BLaER1 treated with 17β-estradiol and CSF1 and Interleukin-3, amounts not matched to agents 10 nM and 100 nM (cell line): ENCODE measurements around the gene ELL.

Experiments used
- H3K27ac ChIP-seq, 11 experiments: shearing (Covaris generic); formaldehyde crosslinking; 2 replicates each; pipeline ENCODE4 v1.8.1; 2022
- H3K27me3 ChIP-seq, 11 experiments: shearing (Covaris generic); formaldehyde crosslinking; 2 replicates each; pipeline ENCODE4 v1.8.1; 2022
- H3K36me3 ChIP-seq, 11 experiments: shearing (Covaris generic); formaldehyde crosslinking; 2 replicates each; pipeline ENCODE4 v1.8.1; 2022
- H3K4me1 ChIP-seq, 10 experiments: shearing (Covaris generic); formaldehyde crosslinking; 2 replicates each; pipeline ENCODE4 v1.8.1; 2022
- H3K4me2 ChIP-seq, 11 experiments: shearing (Covaris generic); formaldehyde crosslinking; 2 replicates each; pipeline ENCODE4 v1.8.1; 2022
- H3K4me3 ChIP-seq, 10 experiments: shearing (Covaris generic); formaldehyde crosslinking; 2 replicates each; pipeline ENCODE4 v1.8.1; 2022
- H3K9ac ChIP-seq, 11 experiments: shearing (Covaris generic); formaldehyde crosslinking; 2 replicates each; pipeline ENCODE4 v1.8.1; 2022
- H3K9me3 ChIP-seq, 11 experiments: shearing (Covaris generic); formaldehyde crosslinking; replicated peaks in 1 of 11; 2 replicates each; pipeline ENCODE4 v1.8.1; 2022
- H4K20me1 ChIP-seq, 11 experiments: shearing (Covaris generic); formaldehyde crosslinking; 2 replicates each; pipeline ENCODE4 v1.8.1; 2022
- Cebpa-rat ChIP-seq, 11 experiments: shearing (Covaris generic); IDR thresholded peaks; 2 replicates each; pipeline ENCODE4 v1.8.1; 2022

Gene ELL

GRCh38 chr19:18514800-18515682 lies 6.8 kb downstream of the ELL start:
- Histone ChIP-seq H3K4me3 (peak overlapping the region in 1 of 10 experiments; percentile 21; a peak in 1 of 20 replicates), H4K20me1 (peaks cover 94 to 100% (median 99%) of the 10 kb centered on the region in 11 experiments), H3K36me3 (peaks cover 0 to 68% (median 0%) of the 10 kb centered on the region in 11 experiments; a peak in 9 of 22 replicates), H3K27ac (peak overlapping the region in 9 of 11 experiments; percentile 5 to 57 (median 31); a peak in 12 of 22 replicates), H3K9me3 (no peaks in the 10 kb centered on the region), H3K4me2 (peak overlapping the region; percentile 15 to 100 (median 41); a peak in 19 of 22 replicates), H3K4me1 (peaks cover 43 to 99% (median 74%) of the 10 kb centered on the region in 10 experiments), H3K27me3 (no peaks in the 10 kb centered on the region), H3K9ac (peak overlapping the region in 9 of 11 experiments; percentile 1 to 100 (median 39); a peak in 16 of 22 replicates)
- no peak for TF ChIP-seq Cebpa-rat (IDR thresholded peaks at IDR 0.05)

GRCh38 chr19:18513868-18514267 lies 8.0 kb downstream of the ELL start:
- peak overlapping the region in 2 of 11 experiments; percentile 10 to 56; a peak in 1 of 22 replicates for H3K9ac ChIP-seq
- peaks cover 35 to 99% (median 74%) of the 10 kb centered on the region in 10 experiments for H3K4me1 ChIP-seq
- H3K4me2 ChIP-seq, result peak overlapping the region in 3 of 11 experiments; percentile 7 to 100 (median 98); a peak in 6 of 22 replicates
- no peak overlapping the region for H3K4me3 ChIP-seq
- no peaks in the 10 kb centered on the region for H3K9me3 ChIP-seq
- H3K36me3 ChIP-seq, result peaks cover 0 to 66% (median 0%) of the 10 kb centered on the region in 11 experiments; a peak in 9 of 22 replicates
- peaks cover 97 to 100% (median 99%) of the 10 kb centered on the region in 11 experiments for H4K20me1 ChIP-seq
- no peaks in the 10 kb centered on the region for H3K27me3 ChIP-seq
- no peak for TF ChIP-seq Cebpa-rat (IDR thresholded peaks at IDR 0.05)
- H3K27ac ChIP-seq, result no peak overlapping the region

GRCh38 chr19:18510216-18510615 lies 11.7 kb downstream of the ELL start:
- no peaks in the 10 kb centered on the region for H3K9me3 ChIP-seq
- H3K4me1 ChIP-seq, result peaks cover 55 to 99% (median 78%) of the 10 kb centered on the region in 10 experiments

GRCh38 chr19:18508585-18508984 lies 13.3 kb downstream of the ELL start:
- no peak for TF ChIP-seq Cebpa-rat (IDR thresholded peaks at IDR 0.05)
- H3K27me3 ChIP-seq, result no peaks in the 10 kb centered on the region
- peaks cover 97 to 100% (median 99%) of the 10 kb centered on the region in 11 experiments for H4K20me1 ChIP-seq
- H3K4me3 ChIP-seq, result no peak overlapping the region
- peak overlapping the region in 4 of 11 experiments; percentile 2 to 79 (median 44); a peak in 5 of 22 replicates for H3K9ac ChIP-seq
- peaks cover 0 to 43% (median 0%) of the 10 kb centered on the region in 11 experiments; a peak in 7 of 22 replicates for H3K36me3 ChIP-seq
- H3K27ac ChIP-seq, result peak overlapping the region in 5 of 11 experiments; percentile 13 to 68 (median 22); a peak in 7 of 22 replicates
- H3K4me2 ChIP-seq, result peak overlapping the region in 10 of 11 experiments; percentile 3 to 98 (median 94); a peak in 15 of 22 replicates
- H3K9me3 ChIP-seq, result no peaks in the 10 kb centered on the region
- H3K4me1 ChIP-seq, result peaks cover 56 to 99% (median 80%) of the 10 kb centered on the region in 10 experiments

More at GRCh38 chr19:18510216-18510615, 11.7 kb downstream of the ELL start:
- Histone ChIP-seq H3K9ac (peak overlapping the region in 3 of 11 experiments; percentile 29 to 79 (median 67); a peak in 6 of 22 replicates), H3K27ac (peak overlapping the region in 2 of 11 experiments; percentile 1 to 39; a peak in 1 of 22 replicates), H4K20me1 (peaks cover 97 to 100% (median 99%) of the 10 kb centered on the region in 11 experiments), H3K27me3 (no peaks in the 10 kb centered on the region), H3K36me3 (peaks cover 0 to 58% (median 0%) of the 10 kb centered on the region in 11 experiments; a peak in 9 of 22 replicates), H3K4me2 (peak overlapping the region in 6 of 11 experiments; percentile 3 to 98 (median 96); a peak in 11 of 22 replicates), H3K4me3 (no peak overlapping the region)
- no peak for TF ChIP-seq Cebpa-rat (IDR thresholded peaks at IDR 0.05)

- H3K27me3 ChIP-seq, result no peaks in the 10 kb centered on the region
- no peak for TF ChIP-seq Cebpa-rat (IDR thresholded peaks at IDR 0.05)
- no peak overlapping the region; a peak in 1 of 20 replicates for H3K4me3 ChIP-seq
- peak overlapping the region; percentile 90 to 98 (median 96) for H3K4me2 ChIP-seq
- H4K20me1 ChIP-seq, result peaks cover 97 to 100% (median 99%) of the 10 kb centered on the region in 11 experiments
- peaks cover 63 to 99% (median 82%) of the 10 kb centered on the region in 10 experiments for H3K4me1 ChIP-seq
- H3K27ac ChIP-seq, result peak overlapping the region; percentile 2 to 68 (median 43); a peak in 17 of 22 replicates
- H3K9me3 ChIP-seq, result no peaks in the 10 kb centered on the region
- H3K36me3 ChIP-seq, result peaks cover 0 to 36% (median 0%) of the 10 kb centered on the region in 11 experiments; a peak in 7 of 22 replicates
- peak overlapping the region; percentile 8 to 79 (median 52); a peak in 18 of 22 replicates for H3K9ac ChIP-seq
Measured at GRCh38 chr19:18507727-18508440, 14.0 kb downstream of the ELL start.

GRCh38 chr19:18507021-18507726 lies 14.7 kb downstream of the ELL start:
- peak overlapping the region; percentile 90 to 98 (median 96) for H3K4me2 ChIP-seq
- peak overlapping the region in 1 of 10 experiments; percentile 18; a peak in 4 of 20 replicates for H3K4me3 ChIP-seq
- H4K20me1 ChIP-seq, result peaks cover 97 to 100% (median 99%) of the 10 kb centered on the region in 11 experiments

GRCh38 chr19:18506101-18506930 lies 15.6 kb downstream of the ELL start:
- H3K4me2 ChIP-seq, result peak overlapping the region; percentile 90 to 98 (median 96)
- H3K27me3 ChIP-seq, result no peaks in the 10 kb centered on the region
- H3K27ac ChIP-seq, result peak overlapping the region; percentile 2 to 68 (median 47); a peak in 19 of 22 replicates
- peak overlapping the region; percentile 15 to 79 (median 52); a peak in 17 of 22 replicates for H3K9ac ChIP-seq
- H4K20me1 ChIP-seq, result peaks cover 97 to 100% (median 99%) of the 10 kb centered on the region in 11 experiments
- peaks cover 0 to 35% (median 0%) of the 10 kb centered on the region in 11 experiments; a peak in 7 of 22 replicates for H3K36me3 ChIP-seq
- H3K4me1 ChIP-seq, result peaks cover 79 to 99% (median 94%) of the 10 kb centered on the region in 10 experiments
- H3K9me3 ChIP-seq, result no peaks in the 10 kb centered on the region
- no peak for TF ChIP-seq Cebpa-rat (IDR thresholded peaks at IDR 0.05)
- peak overlapping the region in 1 of 10 experiments; percentile 18; a peak in 3 of 20 replicates for H3K4me3 ChIP-seq

More at GRCh38 chr19:18507021-18507726, 14.7 kb downstream of the ELL start:
- peaks cover 70 to 99% (median 86%) of the 10 kb centered on the region in 10 experiments for H3K4me1 ChIP-seq
- H3K27ac ChIP-seq, result peak overlapping the region; percentile 2 to 68 (median 47); a peak in 19 of 22 replicates
- peaks cover 0 to 31% (median 0%) of the 10 kb centered on the region in 11 experiments; a peak in 7 of 22 replicates for H3K36me3 ChIP-seq
- TF ChIP-seq Cebpa-rat (IDR thresholded peaks at IDR 0.05), result no peak
- peak overlapping the region; percentile 8 to 79 (median 52); a peak in 18 of 22 replicates for H3K9ac ChIP-seq
- no peaks in the 10 kb centered on the region for H3K27me3 ChIP-seq
- no peaks in the 10 kb centered on the region for H3K9me3 ChIP-seq
